Measurements from ENCODE around the gene KCNT2. TPM values are rescaled to one million over a fixed set of nuclear protein-coding genes. Genes with fewer than 3 reads are reported as not detected.
A peak's percentile ranks its signal among the peaks of the same experiment; 100 is the strongest.

The KCNT2 gene
- polyA plus RNA-seq, 1 of the 3 experiments (the other 2 are of a cell fraction), result 0.56 TPM

GRCh38 chr1:196209983-196210382 is 398.3 kb downstream of the KCNT2 start (continued):
- TF ChIP-seq RCOR1 (IDR thresholded peaks at IDR 0.05; ENCODE audit: low read length) (no peak), YY1 (IDR thresholded peaks at IDR 0.05; ENCODE audit: low read depth) (no peak), POLR2AphosphoS5 (IDR thresholded peaks at IDR 0.05; ENCODE audit: low read depth, low read length) (no peak), TCF12 (IDR thresholded peaks at IDR 0.05) (peak; percentile 70), MEF2A (IDR thresholded peaks at IDR 0.05; ENCODE audit: borderline replicate concordance, low read depth) (no peak), IRF3 (IDR thresholded peaks at IDR 0.05; ENCODE audit: low read depth, low read length) (no peak), EP300 (IDR thresholded peaks at IDR 0.05; ENCODE audit: borderline replicate concordance in 1 of 2, low read depth in 1 of 2, low read length in 1 of 2) (0 out of 4 replicates have a peak, but pooled peaks of 1 of the 2 experiments have one; percentile 9), FOXJ3 (CRISPR knock-in tag; IDR thresholded peaks at IDR 0.05) (no peak), CHD2 (IDR thresholded peaks at IDR 0.05; ENCODE audit: low read length, partially characterized antibody) (no peak), EZH2phosphoT487 (IDR thresholded peaks at IDR 0.05; ENCODE audit: borderline replicate concordance, low read depth) (no peak), RXRA (IDR thresholded peaks at IDR 0.05; ENCODE audit: borderline replicate concordance, low read depth) (no peak; the same call in 1 of the 2 replicates), USF1 (IDR thresholded peaks at IDR 0.05; ENCODE audit: borderline replicate concordance, low read depth) (no peak), CTCF (IDR thresholded peaks at IDR 0.05) (no peak), TAF1 (IDR thresholded peaks at IDR 0.05; ENCODE audit: borderline replicate concordance, low read depth, low read length) (no peak), NFIC (IDR thresholded peaks at IDR 0.05; ENCODE audit: borderline replicate concordance) (peak; percentile 52; the same call in 1 of the 2 replicates), TEAD4 (IDR thresholded peaks at IDR 0.05; ENCODE audit: borderline replicate concordance, insufficient read depth) (0 out of 2 replicates have a peak, but pooled peaks have one; percentile 10), FOXM1 (IDR thresholded peaks at IDR 0.05; ENCODE audit: low read depth) (no peak), FOSL2 (IDR thresholded peaks at IDR 0.05; ENCODE audit: borderline replicate concordance, low read depth) (no peak)

- peaks cover 0 to 2% of the 10 kb centered on the region in 2 experiments; a peak in 2 of 4 replicates for H3K4me1 ChIP-seq (ENCODE audit: control insufficient read depth in 1 of 2, insufficient read depth in 2 of 2, low read depth in 1 of 2, low read length in 1 of 2)
- H3K4me2 ChIP-seq, result no peak overlapping the region
- H3K36me3 ChIP-seq (replicated peaks in 1 of 2; ENCODE audit: control insufficient read depth in 1 of 2, insufficient read depth in 2 of 2, low read length in 1 of 2), result no peaks in the 10 kb centered on the region
- H3K9ac ChIP-seq, result no peak overlapping the region
- no peak overlapping the region for H2AFZ ChIP-seq (ENCODE audit: low read depth)
- ChIA-PET POLR2A (no interaction called here), CTCF (no interaction called here)
- H3K27ac ChIP-seq (ENCODE audit: low read depth in 2 of 2, low read length in 1 of 2), result peak overlapping the region in 1 of 2 experiments; percentile 57; a peak in 1 of 4 replicates
- no peaks in the 10 kb centered on the region for H3K27me3 ChIP-seq (ENCODE audit: insufficient read depth)
- 81% methylated on average over 3 of the region's 3 CpGs for WGBS (ENCODE audit: low lambda C conversion rate)
- no peak for DNase-seq
- H3K79me2 ChIP-seq (ENCODE audit: insufficient read depth), result no peaks in the 10 kb centered on the region
- H4K20me1 ChIP-seq (ENCODE audit: insufficient read depth), result no peaks in the 10 kb centered on the region
- no peak overlapping the region for H3K4me3 ChIP-seq (ENCODE audit: low read depth in 2 of 2, low read length in 1 of 2)
- no peaks in the 10 kb centered on the region for H3K9me2 ChIP-seq
- no peaks in the 10 kb centered on the region for H3F3A ChIP-seq (replicated peaks; ENCODE audit: insufficient read depth)
- no peaks in the 10 kb centered on the region for H3K9me3 ChIP-seq
- no peak for TF ChIP-seq ELF1 (IDR thresholded peaks at IDR 0.05)
- TF ChIP-seq CHD2 (IDR thresholded peaks at IDR 0.05; ENCODE audit: low read length, partially characterized antibody), result no peak
- TF ChIP-seq TAF1 (IDR thresholded peaks at IDR 0.05; ENCODE audit: borderline replicate concordance, low read depth, low read length), result no peak
- TF ChIP-seq TCF12 (IDR thresholded peaks at IDR 0.05), result no peak
- TF ChIP-seq SIN3A (IDR thresholded peaks at IDR 0.05; ENCODE audit: borderline replicate concordance, low read depth, low read length), result no peak
- TF ChIP-seq RCOR1 (IDR thresholded peaks at IDR 0.05; ENCODE audit: low read length), result no peak
- TF ChIP-seq CTCF (IDR thresholded peaks at IDR 0.05), result no peak
- TF ChIP-seq EZH2phosphoT487 (IDR thresholded peaks at IDR 0.05; ENCODE audit: borderline replicate concordance, low read depth), result no peak
- TF ChIP-seq IRF3 (IDR thresholded peaks at IDR 0.05; ENCODE audit: low read depth, low read length), result no peak
- TF ChIP-seq PBX3 (IDR thresholded peaks at IDR 0.05), result no peak
- no peak for TF ChIP-seq JUND (IDR thresholded peaks at IDR 0.05)
- no peak for TF ChIP-seq FOXJ3 (CRISPR knock-in tag; IDR thresholded peaks at IDR 0.05)
Measured at GRCh38 chr1:196209265-196209664, 399.0 kb downstream of the KCNT2 start.
